A673 (cell line): ENCODE data around the gene KRTAP5-1. TPM values are rescaled to one million over a fixed set of nuclear protein-coding genes. Genes with fewer than 3 reads are reported as not detected.

Experiments
- BruUV-seq: library from RNA; stranded (reverse); fragments of 400-500 nt; replicated peaks from 2 replicates; lab custom pipeline; 2021; lab: Mats Ljungman, UMichigan
- CTCF ChIA-PET: fragments of 300-600 bp; sonication (Branson Sonifier 250); formaldehyde crosslinking; loops from one replicate; lab custom pipeline; 2022; ENCODE audit warnings: antibody characterized with exemption; lab: Charles Lee
- POLR2A ChIA-PET: fragments of 300-600 bp; sonication (Branson Sonifier 250); formaldehyde crosslinking; loops from one replicate; lab custom pipeline; 2022; ENCODE audit warnings: antibody characterized with exemption; ENCODE audit not compliant: low non-redundant PET; lab: Charles Lee
- DNase-seq: peaks from one replicate; pipeline ENCODE4 v3.0.0-alpha.2; 2015; ENCODE audit warnings: low spot score
- H3K27ac ChIP-seq: fragments of 200-600 bp; sonication (generic); 2 replicates; pipeline ENCODE4 v1.5.1; 2016; ENCODE audit warnings: mixed run types, low read depth, mild to moderate bottlenecking, mixed read lengths, antibody characterized with exemption, low read length; ENCODE audit not compliant: poor library complexity, severe bottlenecking
- H3K27me3 ChIP-seq: fragments of 200-600 bp; sonication (generic); replicated peaks from 2 replicates; pipeline ENCODE4 v1.6.1; 2017; ENCODE audit warnings: mixed run types, low read depth, mild to moderate bottlenecking, mixed read lengths, antibody characterized with exemption, low read length; ENCODE audit not compliant: insufficient read depth, poor library complexity
- H3K36me3 ChIP-seq: fragments of 200-600 bp; sonication (generic); 2 replicates; pipeline ENCODE4 v1.6.1; 2016; ENCODE audit warnings: mixed run types, mild to moderate bottlenecking, mixed read lengths, antibody characterized with exemption, low read length; ENCODE audit not compliant: insufficient read depth, poor library complexity, severe bottlenecking
- H3K4me1 ChIP-seq: fragments of 200-600 bp; sonication (generic); 2 replicates; pipeline ENCODE4 v1.6.1; 2017; ENCODE audit warnings: mixed run types, mild to moderate bottlenecking, mixed read lengths, antibody characterized with exemption, low read length; ENCODE audit not compliant: insufficient read depth, poor library complexity, severe bottlenecking
- H3K4me3 ChIP-seq: fragments of 200-600 bp; sonication (generic); 2 replicates; pipeline ENCODE4 v1.5.1; 2016; ENCODE audit warnings: low read depth, mixed run types, mild to moderate bottlenecking, mixed read lengths, low read length; ENCODE audit not compliant: poor library complexity, severe bottlenecking
- H3K9me3 ChIP-seq: fragments of 200-600 bp; sonication (generic); 2 replicates; pipeline ENCODE4 v1.6.1; 2016; ENCODE audit warnings: mixed run types, low read depth, mild to moderate bottlenecking, mixed read lengths, antibody characterized with exemption, low read length; ENCODE audit not compliant: poor library complexity, severe bottlenecking
- CTCF ChIP-seq: fragments of 300-800, 200-600 bp; sonication (generic); conservative IDR thresholded peaks from 2 replicates; pipeline ENCODE4 v1.5.1; 2017; ENCODE audit warnings: low read depth, mild to moderate bottlenecking, antibody characterized with exemption, low read length, moderate library complexity, mixed read lengths
- EZH2 ChIP-seq: fragments of 200-600 bp; sonication (generic); IDR thresholded peaks from 2 replicates; pipeline ENCODE4 v1.6.1; 2017; ENCODE audit warnings: borderline replicate concordance, low read depth, mild to moderate bottlenecking, mixed read lengths, antibody characterized with exemption, low read length; ENCODE audit not compliant: poor library complexity, severe bottlenecking
- intact Hi-C: fragments of 100-400 bp; cut with micrococcal nuclease; formaldehyde crosslinking; loops from one replicate; pipeline ENCODE4 v1.10.0; 2022; ENCODE audit not compliant: unreplicated experiment
- total RNA-seq: library from RNA; stranded (reverse); gene quantifications from 2 replicates; pipeline ENCODE4 v1.2.3, GENCODE V29; 2021

KRTAP5-1 gene
- total RNA-seq, 1 experiment from 2014 or later = not detected

DNA sequence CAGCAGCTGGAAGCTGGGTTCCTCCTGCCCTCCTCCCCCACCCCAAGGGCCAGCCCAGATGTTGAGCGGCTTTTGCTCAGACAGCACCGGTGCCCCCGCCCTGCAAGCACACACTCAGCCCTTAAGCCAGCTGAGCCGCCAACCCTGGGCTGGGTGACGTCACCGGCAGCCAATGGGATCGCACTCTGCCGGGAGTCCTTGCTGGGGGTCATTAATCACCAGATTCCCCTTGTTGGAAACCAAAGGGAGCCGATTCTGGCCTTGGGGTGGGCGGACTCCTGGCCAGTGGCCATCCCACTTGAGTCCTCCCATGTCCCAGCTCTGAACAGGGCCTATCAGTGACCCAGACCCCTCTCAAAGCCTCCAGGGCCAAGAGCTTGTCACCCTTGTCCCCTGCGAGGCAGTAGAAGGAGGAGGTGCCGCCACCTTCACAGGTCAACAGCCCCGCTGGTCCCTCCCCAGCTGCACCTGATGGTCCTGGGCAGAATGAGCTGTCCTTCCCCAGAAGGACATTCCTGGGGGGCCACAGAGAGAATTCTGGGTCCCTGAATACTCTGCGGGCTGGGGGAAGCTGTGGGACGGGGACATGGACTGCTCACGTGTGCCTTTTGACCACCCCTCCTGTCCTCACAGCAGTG, 20.4 kb downstream of the KRTAP5-1 start:
- no peak overlapping the region for H3K27ac ChIP-seq
- TF ChIP-seq EZH2 = no peak
- no peak for TF ChIP-seq CTCF
- no peaks in the 10 kb centered on the region for H3K4me1 ChIP-seq
- no TSS peak for BruUV-seq
- DNase-seq = peak; percentile 65
- no peaks in the 10 kb centered on the region for H3K9me3 ChIP-seq
- H3K4me3 ChIP-seq = no peak overlapping the region
- POLR2A ChIA-PET = no interaction called here
- no peaks in the 10 kb centered on the region for H3K36me3 ChIP-seq
- CTCF ChIA-PET = interaction anchor here (0.6 to 1.5 kb wide), 3 partner anchors 10 to 586 kb away, joined by 4 to 9 read pairs (median 8); no protein-coding TSS in a partner anchor
- no peaks in the 10 kb centered on the region for H3K27me3 ChIP-seq
- intact Hi-C loops = no loop called here

- ChIA-PET POLR2A (no interaction called here), CTCF (interaction anchor here (0.6 to 1.5 kb wide), 2 partner anchors 11 to 586 kb away, joined by 8 to 9 read pairs; no protein-coding TSS in a partner anchor)
- Histone ChIP-seq H3K4me1 (no peaks in the 10 kb centered on the region), H3K27ac (no peak overlapping the region), H3K36me3 (no peaks in the 10 kb centered on the region), H3K27me3 (no peaks in the 10 kb centered on the region), H3K4me3 (no peak overlapping the region), H3K9me3 (no peaks in the 10 kb centered on the region)
- intact Hi-C loops = no loop called here
- no TSS peak for BruUV-seq
- DNase-seq = no peak
- TF ChIP-seq CTCF (no peak), EZH2 (no peak)
These were observed 21.2 kb downstream of the KRTAP5-1 start for GRCh38 chr11:1563697-1564534.

- no peaks in the 10 kb centered on the region for H3K27me3 ChIP-seq
- H3K9me3 ChIP-seq = no peaks in the 10 kb centered on the region
- no peak overlapping the region for H3K27ac ChIP-seq
- no peaks in the 10 kb centered on the region for H3K36me3 ChIP-seq
- H3K4me3 ChIP-seq = no peak overlapping the region
- BruUV-seq = no TSS peak
- no peak for DNase-seq
- H3K4me1 ChIP-seq = no peaks in the 10 kb centered on the region
- POLR2A ChIA-PET = no interaction called here
- intact Hi-C loops = no loop called here
- no peak for TF ChIP-seq CTCF
- TF ChIP-seq EZH2 = no peak
- CTCF ChIA-PET = no interaction called here
These were observed 21.9 kb downstream of the KRTAP5-1 start for GRCh38 chr11:1563149-1563638.
